ENCODE data around the gene FAM3D. TPM values are rescaled to one million over a fixed set of nuclear protein-coding genes. Genes with fewer than 3 reads are reported as not detected.

The FAM3D gene
- total and polyA plus RNA-seq, 4 donors: 0.09 TPM; not detected in 3

- no peaks in the 10 kb centered on the region for H3K4me1 ChIP-seq (ENCODE audit: control insufficient read depth in 4 of 4, insufficient read depth in 4 of 4, low read length in 3 of 4)
- H3K27ac ChIP-seq (ENCODE audit: low read depth in 1 of 2, low read length in 2 of 2): no peak overlapping the region
- H3K4me3 ChIP-seq (ENCODE audit: low read depth in 1 of 3, low read length in 3 of 3): no peak overlapping the region
- H3K27me3 ChIP-seq (ENCODE audit: control insufficient read depth in 4 of 4, insufficient read depth in 4 of 4, low read length in 3 of 4): no peaks in the 10 kb centered on the region
- TF ChIP-seq FOXA2 (IDR thresholded peaks at IDR 0.05): no peak
- no peaks in the 10 kb centered on the region for H3K9me3 ChIP-seq (ENCODE audit: control insufficient read depth in 4 of 4, low read length in 3 of 4)
- no peaks in the 10 kb centered on the region for H3K36me3 ChIP-seq (ENCODE audit: control insufficient read depth in 4 of 4, insufficient read depth in 3 of 4, low read depth in 1 of 4, low read length in 3 of 4)
- WGBS: 88% methylated on average over 10 of the region's 10 CpGs
- H3K9ac ChIP-seq (ENCODE audit: low read depth in 1 of 2, low read length in 2 of 2): no peak overlapping the region
- DNase-seq (ENCODE audit: low spot score): no peak
Observed at GRCh38 chr3:58685641-58686040, 19.1 kb upstream of the FAM3D start.

GRCh38 chr3:58683466-58683865 lies 16.9 kb upstream of the FAM3D start:
- no peak overlapping the region for H3K27ac ChIP-seq (ENCODE audit: low read depth in 1 of 2, low read length in 2 of 2)
- no peaks in the 10 kb centered on the region for H3K9me3 ChIP-seq (ENCODE audit: control insufficient read depth in 4 of 4, low read length in 3 of 4)
- H3K4me3 ChIP-seq (ENCODE audit: low read depth in 1 of 3, low read length in 3 of 3): no peak overlapping the region
- DNase-seq (ENCODE audit: low spot score): no peak
- 74% methylated on average over 4 of the region's 4 CpGs for WGBS
- no peaks in the 10 kb centered on the region for H3K36me3 ChIP-seq (ENCODE audit: control insufficient read depth in 4 of 4, insufficient read depth in 3 of 4, low read depth in 1 of 4, low read length in 3 of 4)
- no peak overlapping the region for H3K9ac ChIP-seq (ENCODE audit: low read depth in 1 of 2, low read length in 2 of 2)
- TF ChIP-seq HNF4A (conservative IDR thresholded peaks at IDR 0.05) (no peak), NR2F2 (IDR thresholded peaks at IDR 0.05) (no peak), JUND (IDR thresholded peaks at IDR 0.05) (no peak), RXRA (IDR thresholded peaks at IDR 0.05) (no peak), RAD21 (IDR thresholded peaks at IDR 0.05) (no peak), SP1 (IDR thresholded peaks at IDR 0.05) (no peak), YY1 (IDR thresholded peaks at IDR 0.05) (no peak), HNF4G (IDR thresholded peaks at IDR 0.05) (no peak), FOXA2 (IDR thresholded peaks at IDR 0.05) (no peak), EGR1 (IDR thresholded peaks at IDR 0.05; ENCODE audit: low read depth in 2 of 2) (no peak), FOXA1 (IDR thresholded peaks at IDR 0.05) (no peak)
- TF ChIP-seq, protein P1, sequence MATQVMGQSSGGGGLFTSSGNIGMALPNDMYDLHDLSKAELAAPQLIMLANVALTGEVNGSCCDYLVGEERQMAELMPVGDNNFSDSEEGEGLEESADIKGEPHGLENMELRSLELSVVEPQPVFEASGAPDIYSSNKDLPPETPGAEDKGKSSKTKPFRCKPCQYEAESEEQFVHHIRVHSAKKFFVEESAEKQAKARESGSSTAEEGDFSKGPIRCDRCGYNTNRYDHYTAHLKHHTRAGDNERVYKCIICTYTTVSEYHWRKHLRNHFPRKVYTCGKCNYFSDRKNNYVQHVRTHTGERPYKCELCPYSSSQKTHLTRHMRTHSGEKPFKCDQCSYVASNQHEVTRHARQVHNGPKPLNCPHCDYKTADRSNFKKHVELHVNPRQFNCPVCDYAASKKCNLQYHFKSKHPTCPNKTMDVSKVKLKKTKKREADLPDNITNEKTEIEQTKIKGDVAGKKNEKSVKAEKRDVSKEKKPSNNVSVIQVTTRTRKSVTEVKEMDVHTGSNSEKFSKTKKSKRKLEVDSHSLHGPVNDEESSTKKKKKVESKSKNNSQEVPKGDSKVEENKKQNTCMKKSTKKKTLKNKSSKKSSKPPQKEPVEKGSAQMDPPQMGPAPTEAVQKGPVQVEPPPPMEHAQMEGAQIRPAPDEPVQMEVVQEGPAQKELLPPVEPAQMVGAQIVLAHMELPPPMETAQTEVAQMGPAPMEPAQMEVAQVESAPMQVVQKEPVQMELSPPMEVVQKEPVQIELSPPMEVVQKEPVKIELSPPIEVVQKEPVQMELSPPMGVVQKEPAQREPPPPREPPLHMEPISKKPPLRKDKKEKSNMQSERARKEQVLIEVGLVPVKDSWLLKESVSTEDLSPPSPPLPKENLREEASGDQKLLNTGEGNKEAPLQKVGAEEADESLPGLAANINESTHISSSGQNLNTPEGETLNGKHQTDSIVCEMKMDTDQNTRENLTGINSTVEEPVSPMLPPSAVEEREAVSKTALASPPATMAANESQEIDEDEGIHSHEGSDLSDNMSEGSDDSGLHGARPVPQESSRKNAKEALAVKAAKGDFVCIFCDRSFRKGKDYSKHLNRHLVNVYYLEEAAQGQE (IDR thresholded peaks at IDR 0.05): no peak
- TF ChIP-seq, protein P2, sequence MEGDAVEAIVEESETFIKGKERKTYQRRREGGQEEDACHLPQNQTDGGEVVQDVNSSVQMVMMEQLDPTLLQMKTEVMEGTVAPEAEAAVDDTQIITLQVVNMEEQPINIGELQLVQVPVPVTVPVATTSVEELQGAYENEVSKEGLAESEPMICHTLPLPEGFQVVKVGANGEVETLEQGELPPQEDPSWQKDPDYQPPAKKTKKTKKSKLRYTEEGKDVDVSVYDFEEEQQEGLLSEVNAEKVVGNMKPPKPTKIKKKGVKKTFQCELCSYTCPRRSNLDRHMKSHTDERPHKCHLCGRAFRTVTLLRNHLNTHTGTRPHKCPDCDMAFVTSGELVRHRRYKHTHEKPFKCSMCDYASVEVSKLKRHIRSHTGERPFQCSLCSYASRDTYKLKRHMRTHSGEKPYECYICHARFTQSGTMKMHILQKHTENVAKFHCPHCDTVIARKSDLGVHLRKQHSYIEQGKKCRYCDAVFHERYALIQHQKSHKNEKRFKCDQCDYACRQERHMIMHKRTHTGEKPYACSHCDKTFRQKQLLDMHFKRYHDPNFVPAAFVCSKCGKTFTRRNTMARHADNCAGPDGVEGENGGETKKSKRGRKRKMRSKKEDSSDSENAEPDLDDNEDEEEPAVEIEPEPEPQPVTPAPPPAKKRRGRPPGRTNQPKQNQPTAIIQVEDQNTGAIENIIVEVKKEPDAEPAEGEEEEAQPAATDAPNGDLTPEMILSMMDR (IDR thresholded peaks at IDR 0.05; ENCODE audit: low read depth, low read length, missing input control): no peak
- TF ChIP-seq, protein P3, sequence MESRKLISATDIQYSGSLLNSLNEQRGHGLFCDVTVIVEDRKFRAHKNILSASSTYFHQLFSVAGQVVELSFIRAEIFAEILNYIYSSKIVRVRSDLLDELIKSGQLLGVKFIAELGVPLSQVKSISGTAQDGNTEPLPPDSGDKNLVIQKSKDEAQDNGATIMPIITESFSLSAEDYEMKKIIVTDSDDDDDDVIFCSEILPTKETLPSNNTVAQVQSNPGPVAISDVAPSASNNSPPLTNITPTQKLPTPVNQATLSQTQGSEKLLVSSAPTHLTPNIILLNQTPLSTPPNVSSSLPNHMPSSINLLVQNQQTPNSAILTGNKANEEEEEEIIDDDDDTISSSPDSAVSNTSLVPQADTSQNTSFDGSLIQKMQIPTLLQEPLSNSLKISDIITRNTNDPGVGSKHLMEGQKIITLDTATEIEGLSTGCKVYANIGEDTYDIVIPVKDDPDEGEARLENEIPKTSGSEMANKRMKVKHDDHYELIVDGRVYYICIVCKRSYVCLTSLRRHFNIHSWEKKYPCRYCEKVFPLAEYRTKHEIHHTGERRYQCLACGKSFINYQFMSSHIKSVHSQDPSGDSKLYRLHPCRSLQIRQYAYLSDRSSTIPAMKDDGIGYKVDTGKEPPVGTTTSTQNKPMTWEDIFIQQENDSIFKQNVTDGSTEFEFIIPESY (IDR thresholded peaks at IDR 0.05): no peak
- TF ChIP-seq, protein P4, sequence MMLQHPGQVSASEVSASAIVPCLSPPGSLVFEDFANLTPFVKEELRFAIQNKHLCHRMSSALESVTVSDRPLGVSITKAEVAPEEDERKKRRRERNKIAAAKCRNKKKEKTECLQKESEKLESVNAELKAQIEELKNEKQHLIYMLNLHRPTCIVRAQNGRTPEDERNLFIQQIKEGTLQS (IDR thresholded peaks at IDR 0.05): no peak
- H3K27me3 ChIP-seq (ENCODE audit: control insufficient read depth in 4 of 4, insufficient read depth in 4 of 4, low read length in 3 of 4): no peaks in the 10 kb centered on the region
- H3K4me1 ChIP-seq (ENCODE audit: control insufficient read depth in 4 of 4, insufficient read depth in 4 of 4, low read length in 3 of 4): no peaks in the 10 kb centered on the region
